Measurements from ENCODE around the gene FEV.
A peak's percentile ranks its signal among the peaks of the same experiment; 100 is the strongest.

FEV gene

DNA sequence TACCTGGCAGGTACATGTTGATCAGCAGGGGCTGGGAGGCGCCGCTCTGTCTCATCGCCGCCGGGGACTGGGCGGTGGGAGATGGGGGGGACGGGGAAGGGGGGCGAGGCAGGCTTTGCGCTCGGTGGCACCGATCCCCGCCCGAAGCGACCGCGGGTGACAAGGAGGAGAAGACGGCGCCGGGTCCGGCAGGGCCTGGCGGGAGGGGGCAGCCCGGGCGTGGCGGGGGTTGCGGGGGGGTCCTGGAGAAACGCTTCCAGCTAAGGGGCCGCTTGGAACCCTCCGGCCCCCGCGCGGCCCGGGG, at the start of gene FEV:
Gene FEV, minus strand, starts transcription at position 164 of the 304 bp plus-strand sequence. Its CDS starts 109 bp downstream, at position 55.
- DNase-seq (ENCODE audit: extremely low read depth, low read depth), result no peak

DNA sequence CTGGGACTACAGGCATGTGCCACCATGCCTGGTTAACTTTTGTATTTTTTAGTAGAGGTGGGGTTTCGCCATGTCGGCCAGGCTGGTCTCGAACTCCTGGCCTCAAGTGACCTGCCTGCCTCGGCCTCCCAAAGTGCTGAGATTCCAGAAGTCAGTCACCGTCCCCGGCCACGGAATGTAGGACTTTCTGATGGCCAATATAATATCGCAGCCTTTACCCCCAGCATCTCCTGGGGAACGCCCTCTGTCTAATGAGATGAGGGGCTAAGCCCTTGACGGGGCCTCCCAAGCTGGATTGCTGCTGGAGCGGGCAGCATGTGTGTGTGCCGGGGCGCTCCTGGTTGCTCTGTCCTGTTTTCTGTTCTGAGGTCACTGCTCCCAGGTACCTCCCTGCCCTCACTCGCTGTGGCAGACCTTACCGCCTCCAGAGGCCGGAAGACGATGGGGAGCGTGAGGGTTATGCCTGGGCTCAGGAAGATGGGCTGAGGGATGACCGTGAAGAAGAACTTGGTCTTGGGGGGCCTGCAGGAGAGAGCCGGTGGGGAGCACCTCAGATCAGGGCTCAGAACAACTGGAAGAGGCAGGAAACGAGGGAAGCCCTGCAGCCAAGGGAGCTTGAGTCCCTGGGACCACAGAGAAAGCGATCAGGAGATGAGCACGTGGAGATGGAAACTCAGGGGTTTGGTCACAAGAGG, 47.2 kb upstream of the FEV start:
- TF ChIP-seq, protein P1, sequence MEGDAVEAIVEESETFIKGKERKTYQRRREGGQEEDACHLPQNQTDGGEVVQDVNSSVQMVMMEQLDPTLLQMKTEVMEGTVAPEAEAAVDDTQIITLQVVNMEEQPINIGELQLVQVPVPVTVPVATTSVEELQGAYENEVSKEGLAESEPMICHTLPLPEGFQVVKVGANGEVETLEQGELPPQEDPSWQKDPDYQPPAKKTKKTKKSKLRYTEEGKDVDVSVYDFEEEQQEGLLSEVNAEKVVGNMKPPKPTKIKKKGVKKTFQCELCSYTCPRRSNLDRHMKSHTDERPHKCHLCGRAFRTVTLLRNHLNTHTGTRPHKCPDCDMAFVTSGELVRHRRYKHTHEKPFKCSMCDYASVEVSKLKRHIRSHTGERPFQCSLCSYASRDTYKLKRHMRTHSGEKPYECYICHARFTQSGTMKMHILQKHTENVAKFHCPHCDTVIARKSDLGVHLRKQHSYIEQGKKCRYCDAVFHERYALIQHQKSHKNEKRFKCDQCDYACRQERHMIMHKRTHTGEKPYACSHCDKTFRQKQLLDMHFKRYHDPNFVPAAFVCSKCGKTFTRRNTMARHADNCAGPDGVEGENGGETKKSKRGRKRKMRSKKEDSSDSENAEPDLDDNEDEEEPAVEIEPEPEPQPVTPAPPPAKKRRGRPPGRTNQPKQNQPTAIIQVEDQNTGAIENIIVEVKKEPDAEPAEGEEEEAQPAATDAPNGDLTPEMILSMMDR (IDR thresholded peaks at IDR 0.05; ENCODE audit: low read depth, low read length), result no peak
- no peak for DNase-seq (ENCODE audit: extremely low read depth, low read depth)

More for the DNA sequence above, at the start of gene FEV:
- TF ChIP-seq, protein P1 (IDR thresholded peaks at IDR 0.05; ENCODE audit: low read depth, low read length), result no peak

DNA sequence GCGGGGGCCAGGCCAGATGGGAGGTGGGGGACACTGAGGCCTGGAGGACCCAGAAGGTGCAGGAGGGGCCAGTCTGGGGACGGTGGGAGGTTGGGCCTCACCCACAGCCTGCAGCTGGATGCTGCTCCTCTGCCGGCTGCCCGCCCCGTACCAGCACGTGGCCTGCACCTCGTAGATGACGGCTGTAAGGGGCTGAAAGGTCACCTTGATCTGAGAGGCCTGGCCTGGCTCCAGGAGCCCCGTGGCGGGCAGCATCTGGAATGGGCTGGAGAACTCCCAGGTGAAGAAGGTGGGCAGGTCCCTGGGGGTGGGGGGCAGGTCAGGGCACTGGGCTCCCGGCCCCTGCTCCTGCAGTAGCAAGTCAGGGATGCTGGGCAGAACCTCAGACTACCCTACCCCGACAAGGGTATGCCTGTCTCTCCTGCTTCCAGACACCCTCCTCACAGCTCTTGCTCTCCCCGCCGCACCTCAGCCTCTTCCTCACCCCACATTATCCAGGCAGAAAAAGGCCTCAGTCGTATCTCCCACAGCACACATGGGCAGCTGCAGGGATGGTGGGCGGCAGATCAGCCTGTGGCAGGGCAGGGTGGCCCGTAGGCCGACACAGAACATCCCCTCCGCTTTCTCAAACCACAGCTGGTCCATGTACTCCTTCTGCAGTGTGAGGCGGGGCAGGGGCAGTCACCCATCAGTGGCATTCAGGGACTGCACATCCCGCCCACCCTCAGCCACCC, 46.2 kb upstream of the FEV start:
- TF ChIP-seq, protein P1 (IDR thresholded peaks at IDR 0.05; ENCODE audit: low read depth, low read length), result no peak
- DNase-seq (ENCODE audit: extremely low read depth, low read depth), result no peak

DNA sequence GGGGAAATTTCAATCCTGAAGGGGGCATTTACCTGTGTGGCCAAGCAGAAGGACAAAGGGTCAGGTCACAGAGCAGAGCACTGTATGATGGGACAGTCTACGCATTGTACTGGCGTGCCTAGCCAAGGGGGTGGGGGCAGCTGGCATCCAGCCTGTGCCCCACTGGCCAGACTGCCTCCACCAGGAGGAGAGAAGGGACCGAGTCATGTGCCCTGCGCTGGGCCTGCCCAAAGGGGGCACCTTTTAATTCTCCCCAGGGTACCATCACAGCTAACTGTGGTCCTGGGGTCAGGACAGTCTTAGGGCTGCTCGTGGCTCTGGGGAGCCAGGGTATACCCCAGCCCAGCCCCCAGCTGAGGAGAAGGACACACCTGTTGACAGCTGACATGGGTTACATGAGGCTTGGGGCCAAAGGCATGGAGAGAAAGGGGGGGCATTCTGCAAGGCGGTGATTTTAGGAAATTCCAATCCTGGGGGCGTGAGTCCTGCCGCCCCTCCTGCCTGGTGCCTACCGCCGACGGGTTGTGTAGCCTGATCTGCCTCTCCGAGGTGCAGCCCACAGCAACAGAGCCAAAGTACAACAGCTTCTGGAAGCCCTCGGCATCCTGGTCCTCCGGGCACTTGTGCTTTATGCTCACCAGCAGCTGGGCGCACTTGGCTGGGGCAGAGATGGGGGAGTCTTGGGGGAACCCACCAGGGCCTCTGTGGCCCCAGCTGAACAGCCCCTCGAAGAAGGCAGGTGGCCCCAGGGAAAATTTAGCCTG, 45.4 kb upstream of the FEV start:
- TF ChIP-seq, protein P1 (IDR thresholded peaks at IDR 0.05; ENCODE audit: low read depth, low read length), result no peak
- DNase-seq (ENCODE audit: extremely low read depth, low read depth), result no peak

DNA sequence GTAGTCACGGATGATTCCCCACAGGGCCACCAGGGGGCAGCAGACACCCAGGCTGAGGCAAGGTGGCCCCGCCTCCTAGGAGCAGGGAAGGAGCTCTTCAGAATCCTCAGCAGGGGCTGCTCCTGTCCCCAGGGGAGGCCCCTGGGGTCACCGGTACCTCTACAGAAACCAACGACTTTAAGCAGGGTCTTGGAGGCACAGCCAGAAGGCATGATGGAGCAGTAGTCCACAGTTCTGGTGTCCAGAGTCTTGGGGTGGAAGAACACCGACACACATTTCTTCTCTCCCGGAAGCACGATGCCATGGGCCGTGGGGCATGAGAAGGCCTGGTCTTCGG, 44.8 kb upstream of the FEV start:
- peak; percentile 35 for DNase-seq (ENCODE audit: extremely low read depth, low read depth)
- TF ChIP-seq, protein P1 (IDR thresholded peaks at IDR 0.05; ENCODE audit: low read depth, low read length), result peak; percentile 91

DNA sequence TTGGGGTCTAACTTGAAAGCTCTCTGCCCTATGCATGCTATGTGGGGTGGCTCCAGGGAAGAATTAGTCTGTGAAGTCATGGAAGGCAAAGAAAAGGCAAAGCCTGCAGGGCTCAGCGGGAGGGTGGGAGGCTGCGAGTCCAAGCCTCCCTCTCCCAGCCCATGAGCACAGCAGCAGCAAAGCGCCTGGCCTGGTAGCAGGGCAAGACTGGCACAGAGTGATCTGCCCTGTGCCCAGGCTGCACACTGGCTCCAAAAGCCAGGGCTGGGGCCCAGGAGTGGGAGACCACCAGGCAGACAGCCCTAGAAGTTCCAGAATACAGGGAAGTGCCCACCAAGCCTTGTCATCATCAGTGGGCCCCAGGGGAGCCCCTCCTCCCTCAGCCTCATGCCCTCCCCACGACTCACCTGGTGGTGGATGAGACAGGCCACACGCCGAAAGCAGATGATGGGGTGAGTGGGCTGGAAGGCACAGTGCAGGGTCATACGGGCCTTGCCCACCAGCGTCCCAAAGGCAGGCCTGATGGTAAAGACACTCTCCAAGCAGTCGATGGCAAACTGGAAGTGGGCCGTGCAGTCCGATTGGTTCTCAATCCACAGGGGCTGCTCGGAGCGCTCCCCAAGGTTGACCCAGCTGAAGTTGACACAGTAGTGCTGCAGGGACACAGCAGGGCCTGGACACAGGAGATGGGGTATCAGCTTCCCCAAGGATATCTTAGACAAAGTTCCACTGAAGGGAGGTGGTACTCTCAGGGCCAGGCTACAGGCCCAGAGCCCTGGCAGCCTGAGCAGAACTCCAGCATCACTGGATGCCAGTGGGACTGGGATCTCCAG, 44.2 kb upstream of the FEV start:
- TF ChIP-seq, protein P1 (IDR thresholded peaks at IDR 0.05; ENCODE audit: low read depth, low read length), result no peak

More for the DNA sequence above, 44.2 kb upstream of the FEV start:
- DNase-seq (ENCODE audit: extremely low read depth, low read depth), result no peak

Measured in AG09319 (cell line).